ENCODE data around the gene SIPA1L3. TPM values are rescaled to one million over a fixed set of nuclear protein-coding genes. Genes with fewer than 3 reads are reported as not detected.

The SIPA1L3 gene
- total and polyA plus RNA-seq, 8 donors = 2.9 to 211 (median 24.3) TPM

DNA sequence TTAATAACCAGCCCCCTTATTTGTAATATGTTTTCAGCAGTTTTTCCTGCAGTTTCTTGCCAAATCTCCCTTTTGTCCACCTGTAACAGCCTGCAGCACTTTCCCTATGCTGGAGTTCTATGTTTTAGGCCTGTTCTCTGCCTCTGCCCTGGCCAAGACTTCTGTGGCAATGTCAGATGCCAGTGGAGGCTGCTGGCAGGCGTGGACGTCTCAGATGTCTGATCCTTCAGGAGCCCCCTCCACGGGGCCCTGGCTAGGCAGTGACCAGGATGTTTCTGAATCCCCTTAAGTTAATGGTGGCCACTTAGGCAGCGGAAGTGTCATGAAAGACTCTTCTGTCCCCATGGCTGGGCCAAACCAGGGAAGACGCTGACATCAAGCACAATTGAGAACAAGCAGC, 40.8 kb downstream of the SIPA1L3 start:
- DNase-seq = peak in 1 of 2 donors; percentile 24

DNA sequence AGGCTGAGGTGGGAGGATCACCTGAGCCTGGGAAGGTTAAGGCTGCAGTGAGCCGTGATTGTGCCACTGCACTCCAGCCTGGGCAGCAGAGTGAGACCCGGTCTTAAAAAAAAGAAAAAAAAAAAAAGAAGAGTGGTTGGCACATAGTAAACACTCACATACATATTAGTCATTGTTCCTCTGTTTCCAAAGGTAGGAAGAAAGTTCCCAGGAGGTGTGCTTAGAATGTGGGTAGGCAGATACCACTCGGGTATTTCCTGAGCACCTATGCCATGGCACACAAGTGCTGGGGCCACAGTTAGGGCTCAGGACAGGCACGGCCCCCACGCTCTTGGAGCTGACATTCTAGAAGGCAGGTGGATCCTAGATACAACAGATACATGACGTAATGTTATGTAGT, 41.4 kb downstream of the SIPA1L3 start:
- Histone ChIP-seq H3K27me3 (no peaks in the 10 kb centered on the region), H3K4me1 (peaks cover 14 to 52% (median 24%) of the 10 kb centered on the region in 4 donors), H3K36me3 (no peaks in the 10 kb centered on the region), H3K27ac (no peak overlapping the region), H3K4me3 (no peak overlapping the region), H3K9me3 (no peaks in the 10 kb centered on the region)
- TF ChIP-seq POLR2A (IDR thresholded peaks at IDR 0.05) (no peak), EP300 (IDR thresholded peaks at IDR 0.05) (no peak), POLR2AphosphoS5 (IDR thresholded peaks at IDR 0.05) (no peak)
- TF ChIP-seq, protein P1, sequence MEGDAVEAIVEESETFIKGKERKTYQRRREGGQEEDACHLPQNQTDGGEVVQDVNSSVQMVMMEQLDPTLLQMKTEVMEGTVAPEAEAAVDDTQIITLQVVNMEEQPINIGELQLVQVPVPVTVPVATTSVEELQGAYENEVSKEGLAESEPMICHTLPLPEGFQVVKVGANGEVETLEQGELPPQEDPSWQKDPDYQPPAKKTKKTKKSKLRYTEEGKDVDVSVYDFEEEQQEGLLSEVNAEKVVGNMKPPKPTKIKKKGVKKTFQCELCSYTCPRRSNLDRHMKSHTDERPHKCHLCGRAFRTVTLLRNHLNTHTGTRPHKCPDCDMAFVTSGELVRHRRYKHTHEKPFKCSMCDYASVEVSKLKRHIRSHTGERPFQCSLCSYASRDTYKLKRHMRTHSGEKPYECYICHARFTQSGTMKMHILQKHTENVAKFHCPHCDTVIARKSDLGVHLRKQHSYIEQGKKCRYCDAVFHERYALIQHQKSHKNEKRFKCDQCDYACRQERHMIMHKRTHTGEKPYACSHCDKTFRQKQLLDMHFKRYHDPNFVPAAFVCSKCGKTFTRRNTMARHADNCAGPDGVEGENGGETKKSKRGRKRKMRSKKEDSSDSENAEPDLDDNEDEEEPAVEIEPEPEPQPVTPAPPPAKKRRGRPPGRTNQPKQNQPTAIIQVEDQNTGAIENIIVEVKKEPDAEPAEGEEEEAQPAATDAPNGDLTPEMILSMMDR (IDR thresholded peaks at IDR 0.05) = no peak
- intact Hi-C loops (cut with DNase I; ENCODE audit: low total_unique reads) = no loop called here
- 68 to 88% (median 72%) methylated on average over 6 of the region's 6 CpGs for WGBS, 5 donors
- DNase-seq = peak in 1 of 2 donors; percentile 2

More for the DNA sequence above, 40.8 kb downstream of the SIPA1L3 start:
- Histone ChIP-seq H3K27ac (no peak overlapping the region), H3K27me3 (no peaks in the 10 kb centered on the region), H3K4me1 (peaks cover 14 to 56% (median 23%) of the 10 kb centered on the region in 4 donors), H3K4me3 (no peak overlapping the region), H3K9me3 (no peaks in the 10 kb centered on the region), H3K36me3 (no peaks in the 10 kb centered on the region)
- no peak for TF ChIP-seq POLR2A (IDR thresholded peaks at IDR 0.05)
- no peak for TF ChIP-seq POLR2AphosphoS5 (IDR thresholded peaks at IDR 0.05)
- TF ChIP-seq, protein P1 (IDR thresholded peaks at IDR 0.05) = no peak
- no peak for TF ChIP-seq EP300 (IDR thresholded peaks at IDR 0.05)
- intact Hi-C loops (cut with DNase I; ENCODE audit: low total_unique reads) = no loop called here
- WGBS, 5 donors = 78 to 87% (median 85%) methylated on average over 5 of the region's 5 CpGs

DNA sequence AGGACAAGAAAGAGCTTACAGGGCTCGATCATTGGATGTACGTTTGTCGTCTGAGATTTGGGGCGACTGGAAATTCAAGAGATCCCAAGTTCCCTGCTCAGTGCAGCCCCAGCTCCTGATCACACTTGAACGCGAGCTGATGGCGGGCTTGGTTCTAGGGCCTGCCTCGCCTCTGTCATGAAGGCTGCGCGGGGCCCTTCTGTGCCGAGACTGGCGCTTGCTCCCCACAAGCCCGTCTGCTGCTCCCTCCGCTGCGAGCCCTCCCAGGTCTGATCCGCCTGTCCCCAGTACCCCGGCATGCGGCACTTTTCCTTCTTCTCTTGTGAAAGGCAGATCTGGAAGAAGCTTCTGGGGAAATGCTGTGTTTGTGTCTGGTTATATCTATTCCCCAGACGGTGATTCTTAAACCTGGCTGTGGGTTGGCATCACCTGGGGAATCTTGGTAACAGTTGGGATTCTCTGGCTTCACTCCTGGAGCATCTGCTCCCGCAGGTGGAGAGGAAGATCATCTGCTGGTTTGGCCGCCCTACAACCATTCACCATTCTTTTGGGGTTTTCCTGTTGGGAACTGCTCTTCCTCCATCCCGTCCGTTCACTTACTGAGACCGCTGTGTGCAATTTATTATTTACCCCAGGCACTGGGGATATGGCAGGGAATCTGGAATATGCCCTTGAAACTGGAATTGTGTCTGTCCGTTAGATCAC, 43.6 kb downstream of the SIPA1L3 start:
- intact Hi-C loops (cut with DNase I; ENCODE audit: low total_unique reads) = no loop called here
- no peaks in the 10 kb centered on the region for H3K36me3 ChIP-seq
- H3K27ac ChIP-seq = no peak overlapping the region
- no peaks in the 10 kb centered on the region for H3K9me3 ChIP-seq
- H3K4me3 ChIP-seq = no peak overlapping the region
- TF ChIP-seq POLR2AphosphoS5 (IDR thresholded peaks at IDR 0.05) = no peak
- 84 to 95% (median 93%) methylated on average over 25 of the region's 25 CpGs for WGBS, 5 donors
- no peaks in the 10 kb centered on the region for H3K27me3 ChIP-seq
- DNase-seq = peak in 1 of 2 donors; percentile 18
- H3K4me1 ChIP-seq = peaks cover 8 to 45% (median 20%) of the 10 kb centered on the region in 4 donors

DNA sequence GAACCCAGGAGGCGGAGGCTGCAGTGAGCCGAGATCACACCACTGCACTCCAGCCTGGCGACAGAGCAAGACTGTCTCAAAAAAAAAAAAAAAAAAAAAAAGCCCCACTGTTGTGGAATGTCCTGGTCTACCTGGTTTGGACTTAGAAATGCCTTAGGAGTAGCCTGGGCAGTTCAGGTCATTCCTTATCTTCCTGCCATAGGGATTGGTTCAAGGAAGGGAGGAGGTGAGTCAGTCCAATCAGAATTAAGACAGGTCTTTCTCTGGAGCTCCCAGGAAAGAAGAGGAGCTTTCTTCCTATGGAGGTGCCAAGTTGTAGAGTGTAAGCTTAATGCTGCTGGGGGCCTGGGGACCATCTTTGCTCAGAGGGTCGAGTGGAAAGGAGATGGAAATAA, 44.8 kb downstream of the SIPA1L3 start:
- WGBS, 5 donors = 61 to 86% (median 78%) methylated on average over 3 to 4 of the region's 4 CpGs
- Histone ChIP-seq H3K27ac (no peak overlapping the region), H3K4me3 (no peak overlapping the region), H3K4me1 (peaks cover 8 to 45% (median 20%) of the 10 kb centered on the region in 4 donors), H3K27me3 (no peaks in the 10 kb centered on the region), H3K9me3 (no peaks in the 10 kb centered on the region), H3K36me3 (no peaks in the 10 kb centered on the region)
- intact Hi-C loops (cut with DNase I; ENCODE audit: low total_unique reads) = no loop called here
- TF ChIP-seq POLR2AphosphoS5 (IDR thresholded peaks at IDR 0.05) (no peak), EP300 (IDR thresholded peaks at IDR 0.05) (no peak), POLR2A (IDR thresholded peaks at IDR 0.05) (no peak)
- TF ChIP-seq, protein P1 (IDR thresholded peaks at IDR 0.05) = no peak
- DNase-seq = peak in 1 of 2 donors; percentile 20
